CD4-positive, CD25-positive, alpha-beta regulatory T cell (primary cell): Measurements from ENCODE around the gene PCDHA7. TPM values are rescaled to one million over a fixed set of nuclear protein-coding genes. Genes with fewer than 3 reads are reported as not detected.
"Not testable (repeated sequence)": the region's sequence is repeated elsewhere in the genome, so short reads cannot be mapped to it uniquely, and the experiment has no call there.

ENCODE experiments used
- ATAC-seq, 2 donors: fragments of 150-1000 bp; cut with Tn5 transposase; one replicate each; pipeline ENCODE4 v1.10.0; 2021; ENCODE audit warnings: low read depth in 2 of 2, moderate number of reproducible peaks in 2 of 2, moderate library complexity in 1 of 2
- DNase-seq, 3 donors: peaks; one replicate each; pipeline versions ENCODE4 v3.0.0 to v3.0.0-alpha.2; 2012 to 2022; ENCODE audit warnings: mixed read lengths in 1 of 3
- H3K27ac ChIP-seq: one replicate; pipeline ENCODE4 v1.7.0; 2013; ENCODE audit warnings: mild to moderate bottlenecking, low read length; ENCODE audit not compliant: insufficient read depth, poor library complexity, severe bottlenecking
- H3K27me3 ChIP-seq: one replicate; pipeline ENCODE4 v1.7.0; 2013; ENCODE audit warnings: low read length; ENCODE audit not compliant: control insufficient read depth, insufficient read depth
- H3K36me3 ChIP-seq: one replicate; pipeline ENCODE4 v1.7.0; 2013; ENCODE audit warnings: mild to moderate bottlenecking, low read length, moderate library complexity; ENCODE audit not compliant: control insufficient read depth, insufficient read depth
- H3K4me1 ChIP-seq: 2 replicates; pipeline ENCODE4 v1.7.0; 2013; ENCODE audit warnings: mild to moderate bottlenecking, low read length; ENCODE audit not compliant: insufficient read depth, control insufficient read depth, poor library complexity, severe bottlenecking
- H3K4me3 ChIP-seq: one replicate; pipeline ENCODE4 v1.7.0; 2013; ENCODE audit warnings: low read depth, mild to moderate bottlenecking, low read length, moderate library complexity
- H3K9me3 ChIP-seq, 2 experiments: 1 replicate in 1 of 2; 2 replicates in 1 of 2; pipeline ENCODE4 v1.7.0; 2013; ENCODE audit warnings: low read length in 2 of 2, mild to moderate bottlenecking in 1 of 2, moderate library complexity in 1 of 2; ENCODE audit not compliant: control insufficient read depth in 2 of 2
- H3K27ac Mint-ChIP-seq, 3 donors: one replicate each; pipeline ENCODE4 v1.8.0; 2020 to 2022; ENCODE audit warnings: mild to moderate bottlenecking in 3 of 3, mixed read lengths in 3 of 3, moderate library complexity in 2 of 3
- H3K27me3 Mint-ChIP-seq: one replicate; pipeline ENCODE4 v1.8.0; 2022; ENCODE audit warnings: mild to moderate bottlenecking, mixed read lengths
- H3K36me3 Mint-ChIP-seq: one replicate; pipeline ENCODE4 v1.8.0; 2020; ENCODE audit warnings: mixed read lengths
- H3K4me1 Mint-ChIP-seq, 4 donors: one replicate each; pipeline ENCODE4 v1.8.0; 2020 to 2022; ENCODE audit warnings: mixed read lengths in 4 of 4, mild to moderate bottlenecking in 1 of 4
- H3K4me3 Mint-ChIP-seq, 4 donors: one replicate each; pipeline ENCODE4 v1.8.0; 2020 to 2022; ENCODE audit warnings: mild to moderate bottlenecking in 4 of 4, mixed read lengths in 4 of 4, moderate library complexity in 3 of 4
- H3K9me3 Mint-ChIP-seq, 7 donors: one replicate each; pipeline ENCODE4 v1.8.0; 2020 to 2022; ENCODE audit warnings: mixed read lengths in 7 of 7, mild to moderate bottlenecking in 3 of 7, moderate library complexity in 2 of 7
- polyA plus RNA-seq, 4 donors: library from polyadenylated mRNA; unstranded; fragments of 300-500 nt; fragmentation: Illumina TruSeq; gene quantifications; one replicate each; pipeline ENCODE4 v1.2.3, GENCODE V29; 2021
- total RNA-seq: library from RNA; stranded (reverse); gene quantifications from one replicate; pipeline ENCODE4 v1.2.3, GENCODE V29; 2022

PCDHA7 gene, protein sequence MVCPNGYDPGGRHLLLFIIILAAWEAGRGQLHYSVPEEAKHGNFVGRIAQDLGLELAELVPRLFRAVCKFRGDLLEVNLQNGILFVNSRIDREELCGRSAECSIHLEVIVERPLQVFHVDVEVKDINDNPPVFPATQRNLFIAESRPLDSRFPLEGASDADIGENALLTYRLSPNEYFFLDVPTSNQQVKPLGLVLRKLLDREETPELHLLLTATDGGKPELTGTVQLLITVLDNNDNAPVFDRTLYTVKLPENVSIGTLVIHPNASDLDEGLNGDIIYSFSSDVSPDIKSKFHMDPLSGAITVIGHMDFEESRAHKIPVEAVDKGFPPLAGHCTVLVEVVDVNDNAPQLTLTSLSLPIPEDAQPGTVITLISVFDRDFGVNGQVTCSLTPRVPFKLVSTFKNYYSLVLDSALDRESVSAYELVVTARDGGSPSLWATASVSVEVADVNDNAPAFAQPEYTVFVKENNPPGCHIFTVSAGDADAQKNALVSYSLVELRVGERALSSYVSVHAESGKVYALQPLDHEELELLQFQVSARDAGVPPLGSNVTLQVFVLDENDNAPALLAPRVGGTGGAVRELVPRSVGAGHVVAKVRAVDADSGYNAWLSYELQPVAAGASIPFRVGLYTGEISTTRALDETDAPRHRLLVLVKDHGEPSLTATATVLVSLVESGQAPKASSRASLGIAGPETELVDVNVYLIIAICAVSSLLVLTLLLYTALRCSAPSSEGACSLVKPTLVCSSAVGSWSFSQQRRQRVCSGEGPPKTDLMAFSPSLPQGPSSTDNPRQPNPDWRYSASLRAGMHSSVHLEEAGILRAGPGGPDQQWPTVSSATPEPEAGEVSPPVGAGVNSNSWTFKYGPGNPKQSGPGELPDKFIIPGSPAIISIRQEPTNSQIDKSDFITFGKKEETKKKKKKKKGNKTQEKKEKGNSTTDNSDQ
- total RNA-seq (not detected), polyA plus RNA-seq (not detected)

DNA sequence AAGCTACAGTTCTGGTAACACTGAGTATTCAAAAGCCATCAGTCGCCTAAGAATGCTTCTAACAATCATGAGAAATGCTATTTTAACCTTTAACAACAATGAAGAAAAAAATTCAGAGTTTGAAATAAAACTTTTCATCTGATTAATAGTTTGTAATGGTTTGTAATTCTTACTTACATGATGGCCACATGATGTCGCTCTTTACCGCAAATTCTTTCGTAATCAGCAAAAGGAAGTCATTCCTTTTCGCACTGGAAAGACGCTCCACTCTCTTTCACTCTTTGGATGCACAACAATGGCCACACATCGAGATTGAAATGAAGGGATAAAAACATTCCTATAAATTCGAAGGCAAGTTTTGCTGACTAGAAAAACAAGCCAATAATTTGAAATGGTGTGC lies at the start of gene PCDHA7:
Gene PCDHA7, plus strand, starts transcription at position 277 of the 400 bp plus-strand sequence. Its CDS starts 115 bp downstream, at position 392.
- peaks cover 12 to 22% of the 10 kb centered on the region in 2 experiments for H3K9me3 ChIP-seq
- no peak for ATAC-seq
- Mint-ChIP-seq H3K27me3 (peaks cover 5% of the 10 kb centered on the region), H3K36me3 (no peaks in the 10 kb centered on the region), H3K4me3 (no peak within 1 kb of the TSS), H3K9me3 (peaks cover 1 to 28% (median 5%) of the 10 kb centered on the region in 7 donors), H3K27ac (no peak within 1 kb of the TSS), H3K4me1 (no peaks in the 10 kb centered on the region)
- no peaks in the 10 kb centered on the region for H3K36me3 ChIP-seq
- no peak within 1 kb of the TSS for H3K27ac ChIP-seq
- H3K27me3 ChIP-seq: peaks cover 3% of the 10 kb centered on the region
- H3K4me1 ChIP-seq: no peaks in the 10 kb centered on the region
- no peak for DNase-seq
- H3K4me3 ChIP-seq: no peak within 1 kb of the TSS

DNA sequence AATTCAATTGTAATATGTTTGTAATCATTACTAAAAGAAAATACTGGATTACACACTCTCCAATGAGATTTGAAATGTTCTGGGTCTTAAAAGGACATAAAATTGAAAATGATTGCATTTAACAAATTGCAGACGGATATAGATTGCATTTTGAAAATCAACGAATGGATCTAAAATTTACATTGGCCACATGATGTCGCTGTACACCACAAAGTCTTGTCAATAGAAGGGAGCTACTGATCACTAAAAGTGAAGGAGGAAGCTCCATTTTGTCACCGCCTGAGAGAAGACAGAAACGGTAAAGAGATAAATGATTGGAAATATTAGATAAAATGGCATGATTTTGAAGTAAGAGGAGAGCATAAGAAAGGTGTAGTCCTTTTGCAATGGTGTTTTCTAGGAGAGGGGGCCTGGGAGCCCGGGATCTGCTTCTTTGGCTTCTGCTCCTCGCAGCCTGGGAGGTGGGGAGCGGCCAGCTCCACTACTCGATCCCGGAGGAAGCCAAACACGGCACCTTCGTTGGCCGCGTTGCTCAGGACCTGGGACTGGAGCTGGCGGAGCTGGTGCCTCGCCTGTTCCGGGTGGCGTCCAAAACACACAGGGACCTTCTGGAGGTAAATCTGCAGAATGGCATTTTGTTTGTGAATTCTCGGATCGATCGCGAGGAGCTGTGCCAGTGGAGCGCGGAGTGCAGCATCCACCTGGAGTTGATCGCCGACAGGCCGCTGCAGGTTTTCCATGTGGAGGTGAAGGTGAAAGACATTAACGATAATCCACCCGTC lies 48.0 kb upstream of the PCDHA7 start, which contains the start of gene PCDHA1:
Gene PCDHA1, plus strand, starts transcription at position 236 of the 782 bp plus-strand sequence.
- Histone ChIP-seq H3K4me3 (no peak within 1 kb of the TSS), H3K27ac (no peak within 1 kb of the TSS), H3K36me3 (no peaks in the 10 kb centered on the region), H3K9me3 (peaks cover 31 to 78% of the 10 kb centered on the region in 2 experiments), H3K27me3 (peaks cover 3% of the 10 kb centered on the region), H3K4me1 (no peaks in the 10 kb centered on the region)
- Mint-ChIP-seq H3K9me3 (peaks cover 4 to 53% (median 16%) of the 10 kb centered on the region in 7 donors), H3K4me3 (no peak within 1 kb of the TSS), H3K36me3 (no peaks in the 10 kb centered on the region), H3K27ac (no peak within 1 kb of the TSS), H3K4me1 (no peaks in the 10 kb centered on the region), H3K27me3 (peaks cover 9% of the 10 kb centered on the region)
- ATAC-seq: no peak
- peak in 1 of 3 donors; percentile 4 for DNase-seq

DNA sequence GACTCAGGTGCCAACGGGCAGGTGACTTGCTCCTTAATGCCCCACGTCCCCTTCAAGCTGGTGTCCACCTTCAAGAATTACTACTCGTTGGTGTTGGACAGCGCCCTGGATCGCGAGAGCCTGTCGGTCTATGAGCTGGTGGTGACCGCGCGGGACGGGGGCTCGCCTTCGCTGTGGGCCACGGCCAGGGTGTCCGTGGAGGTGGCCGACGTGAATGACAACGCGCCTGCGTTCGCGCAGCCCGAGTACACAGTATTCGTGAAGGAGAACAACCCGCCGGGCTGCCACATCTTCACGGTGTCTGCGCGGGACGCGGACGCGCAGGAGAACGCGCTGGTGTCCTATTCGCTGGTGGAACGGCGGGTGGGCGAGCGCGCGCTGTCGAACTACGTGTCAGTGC lies 46.6 kb upstream of the PCDHA7 start:
- H3K9me3 Mint-ChIP-seq: peaks cover 5 to 59% (median 16%) of the 10 kb centered on the region in 7 donors
- H3K27me3 ChIP-seq, H3K27me3 Mint-ChIP-seq, H3K4me1 Mint-ChIP-seq, H3K4me3 Mint-ChIP-seq, H3K36me3 ChIP-seq, H3K27ac Mint-ChIP-seq, DNase-seq, ATAC-seq, H3K4me1 ChIP-seq, H3K4me3 ChIP-seq, H3K36me3 Mint-ChIP-seq, H3K27ac ChIP-seq: not testable (repeated sequence)
- peaks cover 28 to 74% of the 10 kb centered on the region in 2 experiments for H3K9me3 ChIP-seq

DNA sequence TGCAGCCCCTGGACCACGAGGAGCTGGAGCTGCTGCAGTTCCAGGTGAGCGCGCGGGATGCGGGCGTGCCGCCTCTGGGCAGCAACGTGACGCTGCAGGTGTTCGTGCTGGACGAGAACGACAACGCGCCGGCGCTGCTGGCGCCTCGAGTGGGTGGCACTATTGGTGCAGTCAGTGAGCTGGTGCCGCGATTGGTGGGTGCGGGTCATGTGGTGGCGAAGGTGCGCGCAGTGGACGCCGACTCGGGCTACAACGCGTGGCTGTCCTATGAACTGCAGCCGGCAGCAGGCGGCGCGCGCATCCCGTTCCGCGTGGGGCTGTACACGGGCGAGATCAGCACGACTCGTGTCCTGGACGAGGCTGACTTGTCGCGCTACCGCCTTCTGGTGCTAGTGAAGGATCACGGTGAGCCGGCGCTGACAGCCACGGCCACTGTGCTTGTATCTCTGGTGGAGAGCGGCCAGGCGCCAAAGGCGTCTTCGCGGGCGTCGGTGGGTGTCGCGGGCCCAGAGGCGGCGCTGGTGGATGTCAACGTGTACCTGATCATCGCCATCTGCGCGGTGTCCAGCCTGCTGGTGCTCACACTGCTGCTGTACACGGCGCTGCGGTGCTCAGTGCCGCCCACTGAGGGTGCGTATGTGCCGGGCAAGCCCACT lies 46.1 kb upstream of the PCDHA7 start:
- not testable (repeated sequence) for H3K4me1 ChIP-seq

DNA sequence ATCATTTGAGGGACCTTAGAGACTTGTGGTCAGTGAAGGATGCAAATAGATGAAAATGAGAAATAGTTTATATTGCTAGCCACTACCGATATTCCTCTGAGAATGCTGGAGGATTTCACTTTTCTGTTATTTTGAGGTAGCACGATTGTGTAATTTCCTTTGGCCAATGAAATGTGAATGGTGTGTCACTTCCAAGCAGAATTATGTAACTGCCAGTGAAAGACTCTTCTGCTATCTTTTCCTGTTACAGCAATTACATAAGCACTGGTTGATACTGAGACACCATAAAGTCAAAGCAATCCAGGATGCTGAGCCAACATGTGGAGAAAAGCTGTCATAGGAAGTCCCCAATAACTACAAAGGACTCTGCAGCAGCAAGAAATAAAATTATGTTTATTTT lies 43.0 kb upstream of the PCDHA7 start:
- DNase-seq (no peak), ATAC-seq (no peak)
- H3K4me1 Mint-ChIP-seq: no peaks in the 10 kb centered on the region
- Histone ChIP-seq H3K36me3 (no peaks in the 10 kb centered on the region), H3K4me3 (no peak overlapping the region), H3K9me3 (peaks cover 37 to 78% of the 10 kb centered on the region in 2 experiments), H3K27ac (no peak overlapping the region), H3K4me1 (no peaks in the 10 kb centered on the region), H3K27me3 (peaks cover 5% of the 10 kb centered on the region)
- peaks cover 10% of the 10 kb centered on the region for H3K27me3 Mint-ChIP-seq
- no peaks in the 10 kb centered on the region for H3K36me3 Mint-ChIP-seq
- peaks cover 3 to 60% (median 10%) of the 10 kb centered on the region in 7 donors for H3K9me3 Mint-ChIP-seq
- no peak overlapping the region for H3K27ac Mint-ChIP-seq
- no peak overlapping the region for H3K4me3 Mint-ChIP-seq

More for the DNA sequence above, 46.1 kb upstream of the PCDHA7 start:
- H3K4me3 Mint-ChIP-seq, H3K36me3 Mint-ChIP-seq, ATAC-seq, H3K27ac Mint-ChIP-seq, H3K36me3 ChIP-seq, H3K27me3 Mint-ChIP-seq, H3K27me3 ChIP-seq, H3K27ac ChIP-seq, H3K4me3 ChIP-seq, DNase-seq, H3K4me1 Mint-ChIP-seq: not testable (repeated sequence)
- H3K9me3 Mint-ChIP-seq: peaks cover 5 to 58% (median 15%) of the 10 kb centered on the region in 7 donors
- H3K9me3 ChIP-seq: peaks cover 32 to 74% of the 10 kb centered on the region in 2 experiments

DNA sequence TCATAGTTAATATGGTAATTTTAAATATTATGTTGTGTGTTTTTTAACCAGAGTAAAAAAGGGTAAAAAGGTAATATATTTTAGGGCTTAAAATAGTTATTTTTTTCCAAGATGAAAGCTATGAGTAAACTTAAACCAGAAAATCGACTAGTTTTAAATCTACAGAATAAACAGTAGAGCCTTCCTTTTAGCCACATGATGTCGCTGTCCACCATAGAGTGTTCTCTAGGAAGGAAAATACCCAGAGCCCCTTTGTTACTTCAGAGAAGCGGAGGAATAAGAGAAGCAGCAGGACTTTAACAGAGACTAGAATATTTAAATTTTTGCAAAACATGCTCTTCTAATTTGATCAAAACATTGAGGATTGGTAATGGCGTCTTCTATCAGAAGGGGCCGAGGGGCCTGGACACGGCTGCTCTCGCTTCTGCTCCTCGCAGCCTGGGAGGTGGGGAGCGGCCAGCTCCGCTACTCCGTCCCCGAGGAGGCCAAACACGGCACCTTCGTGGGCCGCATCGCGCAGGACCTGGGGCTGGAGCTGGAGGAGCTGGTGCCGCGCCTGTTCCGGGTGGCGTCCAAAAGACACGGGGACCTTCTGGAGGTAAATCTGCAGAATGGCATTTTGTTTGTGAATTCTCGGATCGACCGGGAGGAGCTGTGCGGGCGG lies 39.3 kb upstream of the PCDHA7 start, which contains the start of gene PCDHA2:
Gene PCDHA2, plus strand, starts transcription at position 258 of the 664 bp plus-strand sequence.
- Mint-ChIP-seq H3K27me3 (peaks cover 7% of the 10 kb centered on the region), H3K27ac (no peak within 1 kb of the TSS), H3K9me3 (peaks cover 2 to 48% (median 11%) of the 10 kb centered on the region in 7 donors), H3K36me3 (no peaks in the 10 kb centered on the region), H3K4me3 (no peak within 1 kb of the TSS), H3K4me1 (no peaks in the 10 kb centered on the region)
- Histone ChIP-seq H3K4me3 (no peak within 1 kb of the TSS), H3K36me3 (no peaks in the 10 kb centered on the region), H3K4me1 (no peaks in the 10 kb centered on the region), H3K27me3 (peaks cover 2% of the 10 kb centered on the region), H3K27ac (no peak within 1 kb of the TSS), H3K9me3 (peaks cover 34 to 50% of the 10 kb centered on the region in 2 experiments)
- no peak for ATAC-seq
- DNase-seq: no peak
